ENCODE measurements around the gene GARIN5B. TPM values are rescaled to one million over a fixed set of nuclear protein-coding genes. Genes with fewer than 3 reads are reported as not detected.

Gene GARIN5B
- total RNA-seq, 3 donors from 2014 or later, result not detected

GRCh38 chr19:55311797-55312196 is 51.3 kb downstream of the GARIN5B start:
- no peak overlapping the region for H3K4me3 ChIP-seq
- no peaks in the 10 kb centered on the region for H3K27me3 ChIP-seq
- intact Hi-C loops (cut with DNase I; ENCODE audit: low total_unique reads), result no loop called here
- H3K9me3 ChIP-seq, result no peaks in the 10 kb centered on the region
- no peaks in the 10 kb centered on the region for H3K4me1 ChIP-seq
- H3K27ac ChIP-seq, result no peak overlapping the region
- no peak for TF ChIP-seq CTCF (IDR thresholded peaks at IDR 0.05)
- no peak for TF ChIP-seq POLR2AphosphoS5 (IDR thresholded peaks at IDR 0.05)
- no peak for TF ChIP-seq POLR2A (IDR thresholded peaks at IDR 0.05)
- DNase-seq (ENCODE audit: low spot score in 2 of 2), result no peak
- no peaks in the 10 kb centered on the region for H3K36me3 ChIP-seq

GRCh38 chr19:55311397-55311796 is 51.7 kb downstream of the GARIN5B start:
- Histone ChIP-seq H3K27ac (no peak overlapping the region), H3K4me1 (no peaks in the 10 kb centered on the region), H3K36me3 (no peaks in the 10 kb centered on the region), H3K4me3 (no peak overlapping the region), H3K9me3 (no peaks in the 10 kb centered on the region), H3K27me3 (no peaks in the 10 kb centered on the region)
- no peak for DNase-seq (ENCODE audit: low spot score in 2 of 2)
- TF ChIP-seq POLR2A (IDR thresholded peaks at IDR 0.05), result no peak
- TF ChIP-seq POLR2AphosphoS5 (IDR thresholded peaks at IDR 0.05), result no peak
- TF ChIP-seq CTCF (IDR thresholded peaks at IDR 0.05), result no peak
- intact Hi-C loops (cut with DNase I; ENCODE audit: low total_unique reads), result no loop called here

- H3K9me3 ChIP-seq, result no peaks in the 10 kb centered on the region
- no peaks in the 10 kb centered on the region for H3K36me3 ChIP-seq
- no peak overlapping the region for H3K4me3 ChIP-seq
- no peak for TF ChIP-seq POLR2A (IDR thresholded peaks at IDR 0.05)
- TF ChIP-seq POLR2AphosphoS5 (IDR thresholded peaks at IDR 0.05), result no peak
- no peak for TF ChIP-seq CTCF (IDR thresholded peaks at IDR 0.05)
- no peak overlapping the region for H3K27ac ChIP-seq
- H3K4me1 ChIP-seq, result no peaks in the 10 kb centered on the region
- H3K27me3 ChIP-seq, result no peaks in the 10 kb centered on the region
- DNase-seq (ENCODE audit: low spot score in 2 of 2), result no peak
- intact Hi-C loops (cut with DNase I; ENCODE audit: low total_unique reads), result no loop called here
Observed at GRCh38 chr19:55310498-55310897, 52.6 kb downstream of the GARIN5B start.

GRCh38 chr19:55309448-55309847 is 53.6 kb downstream of the GARIN5B start:
- intact Hi-C loops (cut with DNase I; ENCODE audit: low total_unique reads), result no loop called here
- no peak for TF ChIP-seq POLR2AphosphoS5 (IDR thresholded peaks at IDR 0.05)
- no peak for TF ChIP-seq CTCF (IDR thresholded peaks at IDR 0.05)
- TF ChIP-seq POLR2A (IDR thresholded peaks at IDR 0.05), result no peak
- Histone ChIP-seq H3K27me3 (no peaks in the 10 kb centered on the region), H3K4me1 (no peaks in the 10 kb centered on the region), H3K27ac (no peak overlapping the region), H3K9me3 (no peaks in the 10 kb centered on the region), H3K36me3 (no peaks in the 10 kb centered on the region), H3K4me3 (no peak overlapping the region)
- no peak for DNase-seq (ENCODE audit: low spot score in 2 of 2)

- no peaks in the 10 kb centered on the region for H3K27me3 ChIP-seq
- intact Hi-C loops (cut with DNase I; ENCODE audit: low total_unique reads), result no loop called here
- H3K4me1 ChIP-seq, result no peaks in the 10 kb centered on the region
- no peak overlapping the region for H3K27ac ChIP-seq
- no peaks in the 10 kb centered on the region for H3K36me3 ChIP-seq
- no peak for DNase-seq (ENCODE audit: low spot score in 2 of 2)
- no peaks in the 10 kb centered on the region for H3K9me3 ChIP-seq
- H3K4me3 ChIP-seq, result no peak overlapping the region
- no peak for TF ChIP-seq CTCF (IDR thresholded peaks at IDR 0.05)
- no peak for TF ChIP-seq POLR2A (IDR thresholded peaks at IDR 0.05)
- no peak for TF ChIP-seq POLR2AphosphoS5 (IDR thresholded peaks at IDR 0.05)
Observed at GRCh38 chr19:55308281-55308680, 54.8 kb downstream of the GARIN5B start.
